ENCODE data around the gene FAM227A.
"Not testable (repeated sequence)": the region's sequence is repeated elsewhere in the genome, so short reads cannot be mapped to it uniquely, and the experiment has no call there.

The FAM227A gene

GRCh38 chr22:38657045-38657909 lies 1.1 kb upstream of the FAM227A start:
- no peak for DNase-seq

DNA sequence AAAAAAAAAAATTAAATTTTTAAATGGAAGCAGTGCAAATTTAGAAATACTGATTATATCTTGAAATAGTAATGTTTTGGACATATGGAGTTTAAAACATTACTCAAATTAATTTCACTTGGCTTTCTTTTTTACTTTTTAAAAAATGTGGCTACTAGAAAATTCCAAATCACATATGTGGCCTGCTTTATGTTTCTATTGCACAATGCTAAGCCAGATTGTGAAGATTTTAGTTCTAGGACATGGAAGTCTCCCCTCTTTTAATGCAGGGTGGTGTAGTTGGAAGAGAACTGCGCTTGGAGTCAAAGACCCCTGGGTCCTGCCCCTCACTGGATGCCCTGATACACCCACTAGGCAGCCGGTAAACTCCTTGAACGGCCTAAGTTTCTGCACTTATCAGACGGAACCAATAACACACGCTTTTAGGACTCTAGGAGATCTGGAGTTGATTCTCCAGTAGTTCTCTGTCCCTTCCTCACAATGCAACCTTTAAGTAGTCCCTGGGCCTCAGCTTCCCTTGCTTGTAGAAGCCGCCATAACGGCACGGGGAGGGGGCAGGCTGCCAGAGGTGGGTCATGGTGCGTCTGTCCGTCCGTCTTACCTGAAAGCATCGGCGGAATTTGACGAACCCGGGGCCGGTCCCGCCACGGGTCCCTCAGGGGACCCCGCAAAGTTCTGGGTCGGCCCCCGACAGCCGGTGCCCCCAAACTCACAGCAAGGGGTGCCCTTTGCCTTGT lies 505 bp downstream of the FAM227A start:
- no peak for DNase-seq

- DNase-seq = no peak
Measured at GRCh38 chr22:38653741-38654140, 2.5 kb downstream of the FAM227A start.

DNA sequence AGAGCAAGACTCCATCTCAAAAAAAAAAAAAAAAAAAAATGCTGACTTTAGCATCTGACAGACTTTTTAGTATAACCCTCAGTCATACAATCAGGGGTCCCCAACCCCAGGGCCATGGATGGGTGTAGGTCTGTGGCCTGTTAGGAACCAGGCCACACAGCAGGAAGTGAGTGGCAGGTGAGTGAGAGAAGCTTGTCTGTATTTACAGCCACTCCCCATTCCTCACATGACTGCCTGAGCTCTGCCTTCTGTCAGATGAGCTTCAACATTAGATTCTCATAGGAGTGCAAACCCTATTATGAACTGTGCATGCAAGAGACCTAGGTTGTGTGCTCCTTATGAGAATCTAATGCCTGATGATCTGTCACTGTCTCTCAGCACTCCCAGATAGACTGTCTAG lies 3.3 kb downstream of the FAM227A start:
- no peak for DNase-seq

GRCh38 chr22:38649841-38650522 lies 6.2 kb downstream of the FAM227A start:
- DNase-seq = no peak

- DNase-seq = no peak
Measured at GRCh38 chr22:38645430-38645829, 10.8 kb downstream of the FAM227A start.

DNA sequence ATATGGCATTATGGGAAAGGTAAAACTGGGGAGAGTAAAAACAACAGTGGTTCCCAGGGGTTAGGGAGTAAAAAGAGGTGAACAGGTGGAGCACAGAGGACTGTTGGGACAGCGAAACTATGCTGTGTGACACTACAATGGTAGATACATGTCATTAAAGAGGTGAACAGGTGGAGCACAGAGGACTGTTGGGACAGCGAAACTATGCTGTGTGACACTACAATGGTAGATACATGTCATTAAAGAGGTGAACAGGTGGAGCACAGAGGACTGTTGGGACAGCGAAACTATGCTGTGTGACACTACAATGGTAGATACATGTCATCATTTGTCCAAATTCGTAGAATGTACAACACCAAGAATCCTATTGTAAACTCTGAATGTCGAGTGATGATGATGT lies 11.9 kb downstream of the FAM227A start:
- DNase-seq = not testable (repeated sequence)

- DNase-seq = no peak
Measured at GRCh38 chr22:38641476-38642040, 14.6 kb downstream of the FAM227A start.

GRCh38 chr22:38638728-38639127 lies 17.5 kb downstream of the FAM227A start:
- DNase-seq = no peak

- no peak for DNase-seq
Measured at GRCh38 chr22:38638216-38638615, 18.0 kb downstream of the FAM227A start.

- no peak for DNase-seq
Measured at GRCh38 chr22:38632528-38632927, 23.7 kb downstream of the FAM227A start.

- DNase-seq = no peak
Measured at GRCh38 chr22:38631724-38632123, 24.5 kb downstream of the FAM227A start.

DNA sequence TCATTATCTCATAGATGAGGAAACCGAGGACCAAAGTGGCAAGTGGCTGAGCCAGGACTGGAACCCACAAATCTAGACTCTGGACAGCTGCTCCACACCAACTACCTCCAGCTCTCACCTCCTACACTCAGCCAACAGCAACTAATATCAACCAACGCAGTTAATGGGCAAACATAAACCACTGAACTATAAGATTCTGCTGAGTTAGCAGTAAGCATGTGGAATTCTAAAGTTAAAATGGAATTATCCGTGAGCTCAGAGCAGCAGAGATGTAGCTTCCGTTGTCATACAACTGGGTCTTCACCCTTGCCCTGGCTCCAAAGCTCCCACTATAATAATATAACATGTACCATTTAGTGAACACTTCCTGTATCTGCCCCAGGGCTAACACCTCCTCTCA lies 27.1 kb downstream of the FAM227A start:
- DNase-seq = no peak

DNA sequence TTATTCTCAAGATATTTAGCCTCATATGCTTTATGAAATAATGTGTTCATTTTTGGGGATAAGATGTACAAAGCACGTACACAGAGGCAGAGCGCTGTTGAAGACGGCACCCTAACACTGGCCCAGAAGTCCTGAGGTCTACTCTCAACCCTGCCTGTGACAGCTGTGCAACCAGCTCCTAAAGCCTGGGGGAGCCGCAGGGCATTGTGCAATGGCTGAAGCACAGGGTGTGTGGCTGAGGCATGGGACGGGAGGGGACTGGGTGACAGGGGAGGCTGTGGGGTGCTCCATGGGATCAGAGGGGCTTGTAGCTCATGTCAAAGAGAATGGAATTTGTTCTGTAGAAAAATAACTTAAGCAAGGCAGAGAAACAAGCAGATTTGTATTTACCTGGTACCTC lies 27.7 kb downstream of the FAM227A start:
- no peak for DNase-seq

GRCh38 chr22:38623351-38623750 lies 32.8 kb downstream of the FAM227A start:
- no peak for DNase-seq

DNA sequence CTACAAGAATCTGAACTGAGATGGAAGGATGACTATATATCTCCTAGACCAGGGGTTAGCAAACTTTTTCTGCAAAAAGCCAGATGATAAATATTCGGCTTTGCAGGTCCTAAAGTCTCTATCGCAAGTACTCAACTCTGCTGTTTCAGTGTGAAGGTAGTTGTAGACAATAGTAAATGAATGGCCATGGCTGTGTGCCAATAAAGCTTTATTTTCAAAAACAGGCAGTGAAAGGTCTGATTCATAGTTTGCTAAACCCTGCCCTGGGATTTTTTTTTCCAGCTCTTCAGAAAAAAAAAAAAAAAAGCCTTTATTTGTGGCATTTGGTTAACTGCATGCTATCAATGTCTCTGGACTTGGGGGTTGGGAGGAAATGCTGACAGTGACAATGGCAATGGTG lies 37.5 kb downstream of the FAM227A start:
- DNase-seq = no peak

- no peak for DNase-seq
Measured at GRCh38 chr22:38618258-38618657, 37.9 kb downstream of the FAM227A start.

DNA sequence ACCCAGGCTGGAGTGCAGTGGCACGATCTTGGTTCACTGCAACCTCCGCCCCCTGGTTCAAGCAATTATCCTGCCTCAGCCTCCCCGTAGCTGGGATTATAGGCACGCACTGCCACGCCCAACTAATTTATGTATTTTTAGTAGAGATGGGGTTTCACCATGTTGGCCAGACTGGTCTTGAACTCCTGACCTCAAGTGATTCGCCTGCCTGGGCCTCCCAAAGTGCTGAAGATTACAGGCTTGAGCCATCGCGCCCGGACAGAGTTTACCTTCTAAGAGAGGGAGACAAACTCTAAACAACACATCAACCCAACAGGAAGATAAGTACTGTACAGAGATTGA lies 41.2 kb downstream of the FAM227A start:
- not testable (repeated sequence) for DNase-seq

DNA sequence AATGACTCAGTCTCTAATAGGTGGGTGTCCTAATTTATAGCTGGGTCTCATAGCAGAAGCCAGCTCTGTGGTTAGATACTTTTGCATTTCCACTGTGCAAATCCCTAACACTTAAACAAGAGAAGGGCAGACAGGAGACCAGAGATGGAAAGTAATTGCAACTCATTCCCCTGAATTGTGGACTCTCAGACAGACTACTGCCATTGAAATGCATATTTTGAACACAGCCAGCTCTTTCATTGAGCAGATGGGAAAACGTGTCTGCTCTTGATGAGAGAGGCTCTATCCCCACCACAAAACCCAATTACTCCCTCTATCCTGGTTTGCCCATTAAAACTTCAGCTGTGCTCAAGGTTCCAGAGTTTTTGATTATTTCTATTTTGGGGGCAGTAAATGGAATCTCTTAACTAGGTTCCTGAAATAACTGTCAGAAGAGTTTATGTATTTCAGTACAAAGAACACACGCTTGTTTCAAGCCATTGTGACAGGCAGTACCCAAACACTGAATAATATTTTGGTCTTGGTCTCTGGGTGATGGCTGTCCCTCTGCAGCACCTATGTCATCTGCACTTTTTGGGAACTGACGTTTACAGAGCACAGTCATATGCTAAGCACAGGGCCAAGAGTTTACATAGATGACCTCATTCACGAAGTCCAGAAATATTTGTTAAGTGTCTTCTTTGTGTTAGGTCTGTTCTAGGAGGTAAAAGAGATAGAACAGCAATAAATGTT lies 41.7 kb downstream of the FAM227A start:
- DNase-seq = no peak

GRCh38 chr22:38613588-38613987 lies 42.6 kb downstream of the FAM227A start:
- no peak for DNase-seq

- DNase-seq = no peak
Measured at GRCh38 chr22:38612217-38613006, 43.8 kb downstream of the FAM227A start.

DNA sequence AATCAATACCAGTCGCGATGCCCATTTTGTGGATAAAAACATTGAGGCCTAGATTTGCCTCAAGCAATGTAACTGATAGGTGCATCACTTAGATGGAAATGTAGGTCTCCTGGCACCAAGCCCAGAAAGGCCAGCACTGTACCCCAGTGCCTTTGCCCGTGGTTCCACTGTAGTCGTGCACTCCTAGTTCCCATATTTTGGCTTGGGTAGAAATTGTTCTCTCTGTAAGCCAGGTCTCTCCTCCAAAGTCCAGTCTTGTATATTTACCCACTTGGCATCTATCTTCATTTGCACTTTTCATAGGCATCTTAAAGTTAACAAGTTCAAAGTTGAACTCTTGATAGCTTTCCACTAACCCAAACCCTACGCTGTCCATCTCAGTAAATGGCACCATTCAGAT lies 44.6 kb downstream of the FAM227A start:
- no peak for DNase-seq
